CD14-positive monocyte (primary cell): Measurements from ENCODE around the gene SH2B3. TPM values are rescaled to one million over a fixed set of nuclear protein-coding genes. Genes with fewer than 3 reads are reported as not detected.

Experiments
- DNase-seq, 3 donors: peaks; one replicate each; pipeline ENCODE4 v3.0.0-alpha.2; 2011 to 2022
- H2AFZ ChIP-seq: 2 replicates; pipeline ENCODE4 v1.6.0; 2012; ENCODE audit warnings: mild to moderate bottlenecking, low read depth, low read length, inconsistent platforms; ENCODE audit not compliant: insufficient read depth, poor library complexity, severe bottlenecking
- H3K27ac ChIP-seq, 2 donors: 1 replicate in 1 of 2; 2 replicates in 1 of 2; pipeline ENCODE4 v1.5.1; 2012 to 2013; ENCODE audit warnings: low read length in 2 of 2, control low read depth in 1 of 2, inconsistent platforms in 1 of 2, low read depth in 1 of 2, mild to moderate bottlenecking in 1 of 2
- H3K27me3 ChIP-seq, 2 donors: one replicate each; pipeline versions ENCODE4 v1.6.0 to v1.6.1; 2011 to 2013; ENCODE audit warnings: low read length in 2 of 2; ENCODE audit not compliant: control insufficient read depth in 2 of 2, insufficient read depth in 2 of 2
- H3K36me3 ChIP-seq, 2 donors: replicated peaks in 1 of 2; 1 replicate in 1 of 2; 2 replicates in 1 of 2; pipeline versions ENCODE4 v1.5.1 to v1.6.1; 2012 to 2013; ENCODE audit warnings: low read length in 2 of 2, control low read depth in 1 of 2, inconsistent platforms in 1 of 2, mild to moderate bottlenecking in 1 of 2; ENCODE audit not compliant: insufficient read depth in 2 of 2, control insufficient read depth in 1 of 2
- H3K4me1 ChIP-seq, 2 donors: 1 replicate in 1 of 2; 2 replicates in 1 of 2; pipeline versions ENCODE4 v1.5.1 to v1.6.1; 2012 to 2013; ENCODE audit warnings: low read length in 2 of 2, control low read depth in 1 of 2, inconsistent platforms in 1 of 2, mild to moderate bottlenecking in 1 of 2, moderate library complexity in 1 of 2; ENCODE audit not compliant: insufficient read depth in 2 of 2, control insufficient read depth in 1 of 2
- H3K4me2 ChIP-seq: replicated peaks from 2 replicates; pipeline ENCODE3; 2012; ENCODE audit warnings: low read length, moderate library complexity, mild to moderate bottlenecking; ENCODE audit not compliant: poor library complexity, severe bottlenecking; ENCODE audit errors: extremely low read depth
- H3K4me3 ChIP-seq, 3 experiments: fragments of 200-600 bp in 1 of 3; sonication (generic) in 1 of 3; replicated peaks in 1 of 3; 1 replicate in 2 of 3; 2 replicates in 1 of 3; pipeline ENCODE4 v1.5.1; 2011 to 2013; ENCODE audit warnings: low read length in 3 of 3, mild to moderate bottlenecking in 3 of 3, control low read depth in 2 of 3, low read depth in 2 of 3, inconsistent platforms in 1 of 3, moderate library complexity in 1 of 3
- H3K79me2 ChIP-seq: 2 replicates; pipeline ENCODE4 v1.6.0; 2012; ENCODE audit warnings: mild to moderate bottlenecking, control low read depth, inconsistent platforms, low read length, moderate library complexity; ENCODE audit not compliant: insufficient read depth
- H3K9ac ChIP-seq: 2 replicates; pipeline ENCODE4 v1.6.0; 2017; ENCODE audit warnings: low read length, mild to moderate bottlenecking; ENCODE audit not compliant: insufficient read depth, poor library complexity, severe bottlenecking
- H3K9me3 ChIP-seq, 2 donors: replicated peaks in 1 of 2; 1 replicate in 1 of 2; 2 replicates in 1 of 2; pipeline versions ENCODE4 v1.5.1 to v1.6.1; 2012 to 2013; ENCODE audit warnings: low read length in 2 of 2, control low read depth in 1 of 2; ENCODE audit not compliant: control insufficient read depth in 1 of 2, insufficient read depth in 1 of 2
- H4K20me1 ChIP-seq: 2 replicates; pipeline ENCODE4 v1.6.0; 2012; ENCODE audit warnings: mild to moderate bottlenecking, low read length, control low read depth, moderate library complexity; ENCODE audit not compliant: insufficient read depth
- H3K27ac Mint-ChIP-seq, 7 donors: one replicate each; pipeline ENCODE4 v1.8.0; 2020; ENCODE audit warnings: mild to moderate bottlenecking in 7 of 7, mixed read lengths in 7 of 7, moderate library complexity in 6 of 7, inconsistent platforms in 2 of 7
- H3K27me3 Mint-ChIP-seq, 3 donors: one replicate each; pipeline ENCODE4 v1.8.0; 2021 to 2022; ENCODE audit warnings: low read depth in 3 of 3, mild to moderate bottlenecking in 3 of 3, mixed read lengths in 3 of 3, moderate library complexity in 3 of 3, inconsistent platforms in 1 of 3
- H3K36me3 Mint-ChIP-seq, 2 donors: one replicate each; pipeline ENCODE4 v1.8.0; 2020; ENCODE audit warnings: mixed read lengths in 2 of 2, inconsistent platforms in 1 of 2, mild to moderate bottlenecking in 1 of 2
- H3K4me1 Mint-ChIP-seq: one replicate; pipeline ENCODE4 v1.8.0; 2020; ENCODE audit warnings: mild to moderate bottlenecking, mixed read lengths
- H3K4me3 Mint-ChIP-seq, 2 donors: one replicate each; pipeline ENCODE4 v1.8.0; 2020; ENCODE audit warnings: mild to moderate bottlenecking in 2 of 2, mixed read lengths in 2 of 2, moderate library complexity in 1 of 2
- H3K9me3 Mint-ChIP-seq, 7 donors: one replicate each; pipeline ENCODE4 v1.8.0; 2020 to 2022; ENCODE audit warnings: mixed read lengths in 7 of 7, mild to moderate bottlenecking in 6 of 7, moderate library complexity in 6 of 7, inconsistent platforms in 2 of 7
- CTCF ChIP-seq: fragments of 200-600 bp; IDR thresholded peaks from one replicate; pipeline ENCODE4 v1.8.0; 2022; ENCODE audit warnings: antibody characterized with exemption, mild to moderate bottlenecking
- WGBS: methylation state at CpG from one replicate; pipeline ENCODE4 v1.1.5; 2013; ENCODE audit warnings: missing lambda C conversion rate; ENCODE audit not compliant: insufficient coverage; 5-methylcytosine and 5-hydroxymethylcytosine counted together
- intact Hi-C, 2 donors: fragments of 100-400 bp; cut with micrococcal nuclease; formaldehyde crosslinking; loops; one replicate each; pipeline versions ENCODE4 v1.15.0 to v1.15.1; 2023
- polyA plus RNA-seq, 3 donors: library from polyadenylated mRNA; depleted of rRNA in 1 of 3; unstranded in 2 of 3; stranded (reverse) in 1 of 3; fragments of 300-500 nt in 2 of 3; fragments of >200 nt in 1 of 3; fragmentation: Illumina TruSeq in 2 of 3; gene quantifications; 1 replicate in 2 of 3; 2 replicates in 1 of 3; pipeline ENCODE4 v1.2.3, GENCODE V29; 2012 to 2021

Gene SH2B3
- polyA plus RNA-seq, 3 donors = 15.2 to 136 (median 33.5) TPM

GRCh38 chr12:111427417-111428074 is 21.8 kb downstream of the SH2B3 start:
- no peak for TF ChIP-seq CTCF
- H3K27ac Mint-ChIP-seq = peak overlapping the region; percentile 68 to 93 (median 90)

GRCh38 chr12:111428081-111428727 is 22.5 kb downstream of the SH2B3 start:
- Histone ChIP-seq H3K27me3 (no peaks in the 10 kb centered on the region), H3K4me3 (peak overlapping the region in 2 of 3 experiments; percentile 13 to 56), H3K9ac (peak overlapping the region; percentile 47), H3K9me3 (no peaks in the 10 kb centered on the region), H3K79me2 (peaks cover 100% of the 10 kb centered on the region), H3K36me3 (peaks cover 27 to 42% of the 10 kb centered on the region in 2 donors), H3K4me1 (peaks cover 93 to 96% of the 10 kb centered on the region in 2 donors), H2AFZ (no peak overlapping the region), H3K27ac (peak overlapping the region; percentile 80 to 90), H3K4me2 (peak overlapping the region; percentile 70), H4K20me1 (peaks cover 100% of the 10 kb centered on the region)
- peaks cover 91% of the 10 kb centered on the region for H3K4me1 Mint-ChIP-seq
- 22% methylated on average over 3 of the region's 9 CpGs for WGBS
- peaks cover 33 to 52% of the 10 kb centered on the region in 2 donors for H3K36me3 Mint-ChIP-seq
- no peak for DNase-seq
- H3K27ac Mint-ChIP-seq = peak overlapping the region; percentile 88 to 93 (median 90)
- no peaks in the 10 kb centered on the region for H3K9me3 Mint-ChIP-seq
- intact Hi-C loops = loop anchor here in 1 of 2 donors (2.0 kb wide), 1 partner anchor 17 kb away; no protein-coding TSS in a partner anchor
- H3K4me3 Mint-ChIP-seq = peak overlapping the region; percentile 66 to 69
- no peak for TF ChIP-seq CTCF
- peaks cover 0 to 2% (median 0%) of the 10 kb centered on the region in 3 donors for H3K27me3 Mint-ChIP-seq

More at GRCh38 chr12:111427417-111428074, 21.8 kb downstream of the SH2B3 start:
- Histone ChIP-seq H3K4me2 (peak overlapping the region; percentile 70), H3K27ac (peak overlapping the region; percentile 80 to 90), H2AFZ (no peak overlapping the region), H3K9ac (peak overlapping the region; percentile 47), H3K9me3 (no peaks in the 10 kb centered on the region), H3K4me1 (peaks cover 86 to 89% of the 10 kb centered on the region in 2 donors), H3K27me3 (no peaks in the 10 kb centered on the region), H3K4me3 (peak overlapping the region in 1 of 3 experiments; percentile 56), H3K36me3 (peaks cover 30 to 48% of the 10 kb centered on the region in 2 donors), H3K79me2 (peaks cover 99% of the 10 kb centered on the region), H4K20me1 (peaks cover 100% of the 10 kb centered on the region)
- Mint-ChIP-seq H3K27me3 (peaks cover 0 to 2% (median 0%) of the 10 kb centered on the region in 3 donors), H3K36me3 (peaks cover 34 to 52% of the 10 kb centered on the region in 2 donors), H3K9me3 (peaks cover 0 to 1% (median 0%) of the 10 kb centered on the region in 7 donors), H3K4me3 (no peak overlapping the region), H3K4me1 (peaks cover 84% of the 10 kb centered on the region)
- DNase-seq = no peak
- intact Hi-C loops = loop anchor here (2.0 kb wide), 2 partner anchors 17 to 19 kb away; no protein-coding TSS in a partner anchor
- 89% methylated on average over 4 of the region's 7 CpGs for WGBS
